Naive thymus-derived CD4-positive, alpha-beta T cell (primary cell): ENCODE results near the gene WDR27. TPM values are rescaled to one million over a fixed set of nuclear protein-coding genes. Genes with fewer than 3 reads are reported as not detected.

ENCODE experiments used
- ATAC-seq: fragments of 150-1000 bp; cut with Tn5 transposase; 2 replicates; pipeline ENCODE4 v1.10.0; 2021; ENCODE audit warnings: mild to moderate bottlenecking, moderate library complexity
- CTCF ChIA-PET: fragments of 350-600 bp; sonication (Branson Sonifier 250); formaldehyde crosslinking; loops from one replicate; lab custom pipeline; 2021; ENCODE audit warnings: antibody characterized with exemption; lab: Charles Lee
- POLR2A ChIA-PET: fragments of 350-600 bp; sonication (Branson Sonifier 250); formaldehyde crosslinking; loops from one replicate; lab custom pipeline; 2021; ENCODE audit warnings: antibody characterized with exemption, inconsistent platforms; lab: Charles Lee
- DNase-seq, 9 donors: peaks; one replicate each; pipeline versions ENCODE4 v3.0.0 to v3.0.0-alpha.2; 2020 to 2022; ENCODE audit warnings: mixed read lengths in 1 of 9
- H3K27ac ChIP-seq: one replicate; pipeline ENCODE4 v1.7.0; 2013; ENCODE audit warnings: mild to moderate bottlenecking, low read depth, low read length, moderate library complexity
- H3K27me3 ChIP-seq, 2 donors: one replicate each; pipeline ENCODE4 v1.7.0; 2013; ENCODE audit warnings: low read length in 2 of 2, mild to moderate bottlenecking in 2 of 2, moderate library complexity in 2 of 2; ENCODE audit not compliant: control insufficient read depth in 2 of 2, insufficient read depth in 2 of 2
- H3K36me3 ChIP-seq, 3 experiments: 1 replicate in 2 of 3; 2 replicates in 1 of 3; pipeline ENCODE4 v1.7.0; 2013; ENCODE audit warnings: low read length in 3 of 3, mild to moderate bottlenecking in 3 of 3, moderate library complexity in 1 of 3; ENCODE audit not compliant: insufficient read depth in 3 of 3, control insufficient read depth in 2 of 3
- H3K4me1 ChIP-seq, 2 donors: one replicate each; pipeline ENCODE4 v1.7.0; 2013; ENCODE audit warnings: low read length in 2 of 2, mild to moderate bottlenecking in 2 of 2, moderate library complexity in 1 of 2; ENCODE audit not compliant: control insufficient read depth in 2 of 2, insufficient read depth in 2 of 2
- H3K4me3 ChIP-seq: 2 replicates; pipeline ENCODE4 v1.7.0; 2013; ENCODE audit warnings: mild to moderate bottlenecking, low read length
- H3K9me3 ChIP-seq, 3 experiments: 1 replicate in 2 of 3; 2 replicates in 1 of 3; pipeline ENCODE4 v1.7.0; 2013; ENCODE audit warnings: low read length in 3 of 3; ENCODE audit not compliant: control insufficient read depth in 2 of 3
- H3K27ac Mint-ChIP-seq, 9 donors: one replicate each; pipeline ENCODE4 v1.8.0; 2020 to 2022; ENCODE audit warnings: mixed read lengths in 9 of 9, mild to moderate bottlenecking in 8 of 9, moderate library complexity in 5 of 9, inconsistent platforms in 2 of 9
- H3K27me3 Mint-ChIP-seq, 5 donors: one replicate each; pipeline ENCODE4 v1.8.0; 2021 to 2022; ENCODE audit warnings: mixed read lengths in 5 of 5, mild to moderate bottlenecking in 1 of 5
- H3K36me3 Mint-ChIP-seq, 5 donors: one replicate each; pipeline ENCODE4 v1.8.0; 2020 to 2022; ENCODE audit warnings: mixed read lengths in 5 of 5, mild to moderate bottlenecking in 3 of 5, inconsistent platforms in 1 of 5
- H3K4me1 Mint-ChIP-seq, 7 donors: one replicate each; pipeline ENCODE4 v1.8.0; 2020 to 2022; ENCODE audit warnings: mixed read lengths in 7 of 7, mild to moderate bottlenecking in 3 of 7, inconsistent platforms in 1 of 7
- H3K4me3 Mint-ChIP-seq, 10 donors: one replicate each; pipeline ENCODE4 v1.8.0; 2020 to 2022; ENCODE audit warnings: mild to moderate bottlenecking in 10 of 10, mixed read lengths in 10 of 10, moderate library complexity in 6 of 10, inconsistent platforms in 2 of 10
- H3K9me3 Mint-ChIP-seq, 11 donors: one replicate each; pipeline ENCODE4 v1.8.0; 2020 to 2022; ENCODE audit warnings: mixed read lengths in 11 of 11, mild to moderate bottlenecking in 4 of 11, inconsistent platforms in 1 of 11, moderate library complexity in 1 of 11
- intact Hi-C, 2 donors: fragments of 100-400 bp; cut with micrococcal nuclease; formaldehyde crosslinking; loops; one replicate each; pipeline ENCODE4 v1.15.1; 2023
- polyA plus RNA-seq, 2 donors: library from polyadenylated mRNA; unstranded; fragments of 300-500 nt; fragmentation: Illumina TruSeq; gene quantifications; one replicate each; pipeline ENCODE4 v1.2.3, GENCODE V29; 2021
- total RNA-seq, 6 experiments: library from RNA in 5 of 6; stranded (reverse) in 5 of 6; gene quantifications; 1 replicate in 5 of 6; 2 replicates in 1 of 6; pipeline ENCODE4 v1.2.3 and lab custom pipeline; 2021 to 2026

The WDR27 gene
- total and polyA plus RNA-seq, 7 experiments from 2014 or later = 6.7 to 89.0 (median 36.0) TPM

DNA sequence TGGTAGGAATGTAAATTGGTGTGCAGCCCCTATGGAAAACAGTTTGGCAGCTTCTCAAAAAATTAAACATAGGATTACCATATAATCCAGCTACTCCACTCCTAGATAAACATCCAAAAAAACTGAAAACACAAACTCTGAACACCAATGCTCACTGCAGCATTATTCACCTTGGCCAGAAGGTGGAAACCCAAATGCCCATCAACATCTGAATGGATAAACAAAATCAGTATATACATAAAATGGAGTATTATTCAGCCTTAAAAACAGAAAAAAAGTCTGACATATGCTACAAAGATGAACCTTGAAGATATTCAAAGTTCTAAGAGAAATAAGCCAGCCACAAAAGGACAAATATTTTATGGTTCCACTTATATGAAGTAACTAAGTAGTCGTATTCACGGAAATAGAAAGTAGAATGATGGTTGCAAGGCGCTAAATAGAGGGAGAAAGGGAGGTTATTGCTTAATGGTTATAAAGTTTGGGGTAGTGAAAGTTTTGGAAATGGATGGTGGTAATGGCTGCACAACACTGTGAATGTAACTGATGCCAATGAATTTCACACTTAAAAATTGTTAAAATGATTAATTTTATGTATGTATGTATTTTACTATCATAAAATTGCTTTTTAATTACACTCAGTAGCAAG lies 18.5 kb upstream of the WDR27 start:
- Histone ChIP-seq H3K36me3 (peaks cover 5 to 21% (median 14%) of the 10 kb centered on the region in 3 experiments), H3K27ac (peak overlapping the region; percentile 95), H3K27me3 (no peaks in the 10 kb centered on the region), H3K9me3 (no peaks in the 10 kb centered on the region), H3K4me1 (peaks cover 13 to 24% of the 10 kb centered on the region in 2 donors), H3K4me3 (no peak overlapping the region)
- Mint-ChIP-seq H3K4me1 (peaks cover 19 to 72% (median 62%) of the 10 kb centered on the region in 7 donors), H3K4me3 (peak overlapping the region in 5 of 10 donors; percentile 30 to 62 (median 48)), H3K27ac (peak overlapping the region in 8 of 9 donors; percentile 7 to 98 (median 81)), H3K27me3 (peaks cover 0 to 4% (median 0%) of the 10 kb centered on the region in 5 donors), H3K9me3 (peaks cover 0 to 3% (median 0%) of the 10 kb centered on the region in 11 donors), H3K36me3 (peaks cover 0 to 23% (median 9%) of the 10 kb centered on the region in 5 donors)
- CTCF ChIA-PET = no interaction called here
- POLR2A ChIA-PET = interaction anchor here (9.1 to 16.5 kb wide), 2 partner anchors 15 to 30 kb away, joined by 97 to 307 read pairs; partner anchors contain the start of genes C6orf120, DYNLT2, ERMARD and WDR27
- no peak for DNase-seq
- intact Hi-C loops = loop anchor here in 1 of 2 donors (5.0 kb wide), 1 partner anchor 1898 kb away; no protein-coding TSS in a partner anchor
- ATAC-seq = no peak

- ATAC-seq = no peak
- DNase-seq = no peak
- no peaks in the 10 kb centered on the region for H3K9me3 ChIP-seq
- H3K4me3 ChIP-seq = no peak overlapping the region
- Mint-ChIP-seq H3K4me1 (peaks cover 19 to 68% (median 58%) of the 10 kb centered on the region in 7 donors), H3K4me3 (peak overlapping the region in 4 of 10 donors; percentile 7 to 49 (median 21)), H3K27ac (peak overlapping the region in 7 of 9 donors; percentile 34 to 95 (median 46)), H3K36me3 (peaks cover 0 to 34% (median 12%) of the 10 kb centered on the region in 5 donors), H3K9me3 (peaks cover 0 to 3% (median 0%) of the 10 kb centered on the region in 11 donors), H3K27me3 (no peaks in the 10 kb centered on the region)
- CTCF ChIA-PET = interaction anchor here (0.7 kb wide), 1 partner anchor 16 kb away, joined by 5 read pairs; no protein-coding TSS in a partner anchor
- peaks cover 5 to 33% (median 16%) of the 10 kb centered on the region in 3 experiments for H3K36me3 ChIP-seq
- peak overlapping the region; percentile 25 for H3K27ac ChIP-seq
- no peaks in the 10 kb centered on the region for H3K27me3 ChIP-seq
- POLR2A ChIA-PET = interaction anchor here (0.9 to 16.5 kb wide), 4 partner anchors 14 to 837 kb away, joined by 3 to 307 read pairs (median 4); partner anchors contain the start of genes C6orf120, TBP and WDR27
- intact Hi-C loops = no loop called here
- peaks cover 13 to 22% of the 10 kb centered on the region in 2 donors for H3K4me1 ChIP-seq
These were observed 17.3 kb upstream of the WDR27 start for GRCh38 chr6:169719117-169719516.

DNA sequence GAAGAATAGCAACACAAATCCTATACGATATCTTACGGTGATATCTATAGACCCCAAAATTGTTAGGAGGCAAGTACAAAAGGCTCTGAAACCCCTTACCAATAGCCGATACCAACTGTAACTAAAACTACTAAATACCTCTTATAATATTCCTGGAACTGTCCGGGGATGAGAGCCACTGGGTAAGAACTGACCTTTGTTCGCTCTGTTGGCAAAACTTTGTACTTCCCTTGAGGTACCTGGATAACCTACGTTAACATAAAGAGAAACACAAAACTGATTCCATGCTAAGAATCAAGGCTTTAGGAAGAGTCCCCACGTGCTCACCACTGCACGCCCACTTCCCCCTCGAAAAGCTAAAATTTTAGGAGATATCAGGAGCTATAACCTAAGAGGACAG lies 12.8 kb upstream of the WDR27 start:
- peaks cover 10 to 43% (median 24%) of the 10 kb centered on the region in 7 donors for H3K4me1 Mint-ChIP-seq
- Histone ChIP-seq H3K27me3 (no peaks in the 10 kb centered on the region), H3K36me3 (peaks cover 8 to 63% (median 24%) of the 10 kb centered on the region in 3 experiments), H3K4me3 (no peak overlapping the region), H3K9me3 (no peaks in the 10 kb centered on the region), H3K27ac (no peak overlapping the region), H3K4me1 (no peaks in the 10 kb centered on the region)
- DNase-seq (no peak), ATAC-seq (no peak)
- H3K9me3 Mint-ChIP-seq = no peaks in the 10 kb centered on the region
- intact Hi-C loops = no loop called here
- ChIA-PET POLR2A (interaction anchor here (0.6 to 16.5 kb wide), 3 partner anchors 10 to 869 kb away, joined by 3 to 307 read pairs (median 4); partner anchors contain the start of genes C6orf120 and WDR27), CTCF (interaction anchor here (0.6 kb wide), 1 partner anchor 65 kb away, joined by 3 read pairs; no protein-coding TSS in a partner anchor)
- no peak overlapping the region for H3K4me3 Mint-ChIP-seq
- peaks cover 0 to 47% (median 12%) of the 10 kb centered on the region in 5 donors for H3K36me3 Mint-ChIP-seq
- H3K27me3 Mint-ChIP-seq = no peaks in the 10 kb centered on the region
- peak overlapping the region in 3 of 9 donors; percentile 17 to 34 (median 19) for H3K27ac Mint-ChIP-seq

DNA sequence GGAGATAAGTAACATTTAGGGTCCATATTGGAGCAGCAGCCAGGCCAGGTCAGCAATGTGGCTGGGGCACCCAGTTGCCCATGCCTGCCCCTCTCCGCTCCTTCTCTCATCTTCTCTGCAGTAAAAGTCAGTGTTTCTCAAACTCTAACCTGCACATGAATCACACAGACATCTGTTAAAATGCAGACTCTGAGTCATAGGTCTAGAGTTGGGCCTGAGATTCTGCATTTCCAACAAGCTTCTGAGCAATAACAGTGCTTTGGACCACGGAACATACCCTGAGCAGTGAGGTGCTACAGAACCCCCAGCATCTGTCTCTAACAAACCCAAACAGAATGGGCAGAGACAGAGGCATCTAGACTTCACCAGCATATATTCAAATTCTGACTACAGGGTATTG lies 12.3 kb upstream of the WDR27 start:
- H3K4me3 ChIP-seq = no peak overlapping the region
- ATAC-seq (no peak), DNase-seq (no peak)
- no peaks in the 10 kb centered on the region for H3K27me3 ChIP-seq
- Mint-ChIP-seq H3K4me3 (no peak overlapping the region), H3K27ac (no peak overlapping the region), H3K27me3 (no peaks in the 10 kb centered on the region), H3K9me3 (no peaks in the 10 kb centered on the region), H3K36me3 (peaks cover 0 to 44% (median 12%) of the 10 kb centered on the region in 5 donors), H3K4me1 (peaks cover 6 to 40% (median 20%) of the 10 kb centered on the region in 7 donors)
- CTCF ChIA-PET = no interaction called here
- intact Hi-C loops = no loop called here
- POLR2A ChIA-PET = interaction anchor here (1.1 to 16.5 kb wide), 3 partner anchors 8 to 870 kb away, joined by 3 to 307 read pairs (median 4); partner anchors contain the start of genes C6orf120 and WDR27
- no peaks in the 10 kb centered on the region for H3K9me3 ChIP-seq
- peaks cover 8 to 68% (median 24%) of the 10 kb centered on the region in 3 experiments for H3K36me3 ChIP-seq
- H3K4me1 ChIP-seq = no peaks in the 10 kb centered on the region
- H3K27ac ChIP-seq = no peak overlapping the region

GRCh38 chr6:169710009-169710408 lies 8.2 kb upstream of the WDR27 start:
- Mint-ChIP-seq H3K27ac (peak overlapping the region in 6 of 9 donors; percentile 38 to 84 (median 56)), H3K4me1 (peaks cover 16 to 49% (median 28%) of the 10 kb centered on the region in 7 donors), H3K4me3 (no peak overlapping the region), H3K9me3 (no peaks in the 10 kb centered on the region), H3K36me3 (peaks cover 0 to 26% (median 16%) of the 10 kb centered on the region in 5 donors), H3K27me3 (no peaks in the 10 kb centered on the region)
- Histone ChIP-seq H3K27me3 (no peaks in the 10 kb centered on the region), H3K4me1 (peaks cover 0 to under 1% of the 10 kb centered on the region in 2 donors), H3K27ac (no peak overlapping the region), H3K4me3 (no peak overlapping the region), H3K36me3 (peaks cover 8 to 53% (median 8%) of the 10 kb centered on the region in 3 experiments), H3K9me3 (no peaks in the 10 kb centered on the region)
- ATAC-seq = no peak
- DNase-seq = no peak
- intact Hi-C loops = no loop called here
- CTCF ChIA-PET = no interaction called here
- POLR2A ChIA-PET = interaction anchor here (15.5 to 16.5 kb wide), 2 partner anchors 5 to 8 kb away, joined by 307 read pairs; partner anchors contain the start of genes C6orf120, PHF10 and WDR27

DNA sequence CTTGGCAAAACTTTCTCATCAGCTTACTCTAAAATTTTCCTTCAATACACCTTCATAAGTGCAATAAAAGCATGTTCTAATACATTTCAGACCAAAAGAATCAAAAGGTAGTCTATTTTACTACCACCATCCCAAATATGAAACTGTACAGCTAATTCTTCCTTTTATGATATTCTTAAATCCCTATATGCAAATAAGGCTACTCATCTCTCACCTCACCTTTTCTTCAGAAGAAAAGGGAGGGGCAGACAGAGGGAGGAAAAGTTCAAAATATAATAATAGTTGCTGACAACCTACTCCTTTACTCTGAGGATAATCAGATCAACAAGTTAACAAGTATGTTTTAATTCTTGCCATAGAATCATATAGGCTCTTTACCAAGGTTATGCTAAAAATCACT lies 7.5 kb upstream of the WDR27 start:
- Mint-ChIP-seq H3K4me1 (peaks cover 19 to 55% (median 34%) of the 10 kb centered on the region in 7 donors), H3K9me3 (no peaks in the 10 kb centered on the region), H3K4me3 (no peak overlapping the region), H3K36me3 (peaks cover 0 to 20% (median 12%) of the 10 kb centered on the region in 5 donors), H3K27me3 (no peaks in the 10 kb centered on the region), H3K27ac (peak overlapping the region in 3 of 9 donors; percentile 55 to 84 (median 78))
- Histone ChIP-seq H3K27ac (peak overlapping the region; percentile 37), H3K9me3 (no peaks in the 10 kb centered on the region), H3K4me3 (no peak overlapping the region), H3K36me3 (peaks cover 8 to 49% (median 9%) of the 10 kb centered on the region in 3 experiments), H3K4me1 (peaks cover 1 to 8% of the 10 kb centered on the region in 2 donors), H3K27me3 (no peaks in the 10 kb centered on the region)
- intact Hi-C loops = no loop called here
- ATAC-seq (no peak), DNase-seq (no peak)
- ChIA-PET CTCF (no interaction called here), POLR2A (interaction anchor here (0.9 to 16.5 kb wide), 3 partner anchors 4 to 563 kb away, joined by 3 to 307 read pairs (median 307); partner anchors contain the start of genes C6orf120, PHF10 and WDR27)
